Measurements from ENCODE around the gene UCP2. TPM values are rescaled to one million over a fixed set of nuclear protein-coding genes. Genes with fewer than 3 reads are reported as not detected.

UCP2 gene
- total and polyA plus RNA-seq, 2 donors from 2014 or later = 36.4 to 104 TPM

- H3K27ac ChIP-seq (ENCODE audit: low read depth in 2 of 2, low read length in 2 of 2) = no peak overlapping the region
- peak in 1 of 5 donors; percentile 26 for DNase-seq
- no peaks in the 10 kb centered on the region for H3K27me3 ChIP-seq (ENCODE audit: control insufficient read depth, insufficient read depth, low read length)
- TF ChIP-seq CTCF (IDR thresholded peaks at IDR 0.05; ENCODE audit: borderline replicate concordance, extremely low read depth, insufficient read depth) = no peak
- no peaks in the 10 kb centered on the region for H3K36me3 ChIP-seq (ENCODE audit: control insufficient read depth in 2 of 3, insufficient read depth in 3 of 3, low read length in 3 of 3)
- no peaks in the 10 kb centered on the region for H3K9me3 ChIP-seq (ENCODE audit: control insufficient read depth in 2 of 3, insufficient read depth in 1 of 3, low read length in 3 of 3)
- no peak overlapping the region for H3K4me3 ChIP-seq (ENCODE audit: low read length in 3 of 3)
- H3K9ac ChIP-seq (ENCODE audit: low read length in 3 of 3) = no peak overlapping the region
- intact Hi-C loops (cut with DNase I) = no loop called here
- H3K4me1 ChIP-seq (ENCODE audit: control insufficient read depth in 2 of 3, insufficient read depth in 2 of 3, low read depth in 1 of 3, low read length in 3 of 3) = peaks cover 0 to 2% (median 0%) of the 10 kb centered on the region in 3 donors
- FAIRE-seq = no peak
Measured at GRCh38 chr11:73961321-73961720, 21.3 kb downstream of the UCP2 start.

- no peak for FAIRE-seq
Measured at GRCh38 chr11:73958521-73959141, 24.0 kb downstream of the UCP2 start.

GRCh38 chr11:73957654-73958361 is 24.8 kb downstream of the UCP2 start:
- Histone ChIP-seq H3K36me3 (ENCODE audit: control insufficient read depth in 2 of 3, insufficient read depth in 3 of 3, low read length in 3 of 3) (no peaks in the 10 kb centered on the region), H3K9ac (ENCODE audit: low read length in 3 of 3) (no peak overlapping the region), H3K4me1 (ENCODE audit: control insufficient read depth in 2 of 3, insufficient read depth in 2 of 3, low read depth in 1 of 3, low read length in 3 of 3) (no peaks in the 10 kb centered on the region), H3K27ac (ENCODE audit: low read depth in 2 of 2, low read length in 2 of 2) (no peak overlapping the region), H3K4me3 (ENCODE audit: low read length in 3 of 3) (no peak overlapping the region), H3K27me3 (ENCODE audit: control insufficient read depth, insufficient read depth, low read length) (no peaks in the 10 kb centered on the region), H3K9me3 (ENCODE audit: control insufficient read depth in 2 of 3, insufficient read depth in 1 of 3, low read length in 3 of 3) (no peaks in the 10 kb centered on the region)
- no peak for TF ChIP-seq CTCF (IDR thresholded peaks at IDR 0.05; ENCODE audit: borderline replicate concordance, extremely low read depth, insufficient read depth)
- intact Hi-C loops (cut with DNase I) = no loop called here
- FAIRE-seq (no peak), DNase-seq (peak in 1 of 5 donors; percentile 51)

More at GRCh38 chr11:73958521-73959141, 24.0 kb downstream of the UCP2 start:
- no peak for TF ChIP-seq CTCF (IDR thresholded peaks at IDR 0.05; ENCODE audit: borderline replicate concordance, extremely low read depth, insufficient read depth)
- no peaks in the 10 kb centered on the region for H3K4me1 ChIP-seq (ENCODE audit: control insufficient read depth in 2 of 3, insufficient read depth in 2 of 3, low read depth in 1 of 3, low read length in 3 of 3)
- H3K27ac ChIP-seq (ENCODE audit: low read depth in 2 of 2, low read length in 2 of 2) = no peak overlapping the region
- no peak overlapping the region for H3K4me3 ChIP-seq (ENCODE audit: low read length in 3 of 3)
- no peak overlapping the region for H3K9ac ChIP-seq (ENCODE audit: low read length in 3 of 3)
- no peaks in the 10 kb centered on the region for H3K36me3 ChIP-seq (ENCODE audit: control insufficient read depth in 2 of 3, insufficient read depth in 3 of 3, low read length in 3 of 3)
- intact Hi-C loops (cut with DNase I) = no loop called here
- H3K27me3 ChIP-seq (ENCODE audit: control insufficient read depth, insufficient read depth, low read length) = no peaks in the 10 kb centered on the region
- peak in 1 of 5 donors; percentile 54 for DNase-seq
- no peaks in the 10 kb centered on the region for H3K9me3 ChIP-seq (ENCODE audit: control insufficient read depth in 2 of 3, insufficient read depth in 1 of 3, low read length in 3 of 3)
